GM12891 (cell line): Measurements from ENCODE around the gene TMEM158.

Experiments used
- POLR2A ChIP-seq: IDR thresholded peaks from 2 replicates; pipeline ENCODE4 v1.6.1; 2011; ENCODE audit warnings: low read depth, low read length, control low read depth
- TAF1 ChIP-seq: IDR thresholded peaks from 2 replicates; pipeline ENCODE4 v1.6.1; 2011; ENCODE audit warnings: low read depth, low read length, control low read depth

DNA sequence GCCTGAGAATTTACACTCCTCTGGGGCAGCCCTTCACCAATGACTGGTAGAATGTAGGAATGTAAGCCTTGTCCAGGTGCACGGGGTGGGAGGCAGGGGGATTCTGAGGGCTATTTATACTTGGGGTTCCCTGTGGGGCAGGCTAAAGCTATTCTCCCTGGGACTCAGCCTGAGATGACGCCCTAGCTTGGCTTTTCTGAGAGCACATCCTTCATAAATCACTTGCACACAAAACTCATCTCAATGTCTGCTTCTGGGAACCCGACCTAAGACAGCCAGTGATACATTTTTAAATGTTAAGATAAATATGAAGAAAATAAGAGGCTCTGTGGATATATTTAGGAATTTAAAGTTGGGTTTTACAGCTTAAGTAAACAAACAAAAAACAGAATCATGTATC, 16.6 kb downstream of the TMEM158 start:
- TF ChIP-seq POLR2A, result no peak
- no peak for TF ChIP-seq TAF1
